ENCODE results near the gene CR1. TPM values are rescaled to one million over a fixed set of nuclear protein-coding genes. Genes with fewer than 3 reads are reported as not detected.
A peak's percentile ranks its signal among the peaks of the same experiment; 100 is the strongest.
"Not testable (repeated sequence)": the region's sequence is repeated elsewhere in the genome, so short reads cannot be mapped to it uniquely, and the experiment has no call there.

The CR1 gene
- total and polyA plus RNA-seq, 4 experiments from 2014 or later, result 4.1 to 11.5 (median 9.7) TPM

DNA sequence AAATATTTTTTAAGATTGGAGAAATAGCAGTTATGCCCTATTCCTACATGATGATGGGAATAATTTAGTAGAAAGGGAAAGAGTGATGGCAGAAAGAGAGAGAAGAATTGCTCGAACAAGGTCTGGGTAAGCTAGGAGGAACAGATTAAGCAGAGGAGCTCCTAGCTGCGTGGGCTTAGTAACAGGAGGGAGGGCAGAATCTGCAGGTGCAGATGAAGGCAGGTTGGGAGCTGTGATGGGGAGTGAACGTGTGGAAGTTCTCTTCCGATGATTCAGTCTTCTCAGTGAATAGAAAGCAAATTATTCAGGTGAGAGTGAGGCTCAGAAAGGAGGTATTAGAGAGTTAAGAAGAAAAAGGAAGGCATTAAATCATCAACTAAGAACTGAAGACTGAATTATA, 8.3 kb upstream of the CR1 start:
- Mint-ChIP-seq H3K9me3 (no peaks in the 10 kb centered on the region), H3K4me3 (no peak overlapping the region), H3K4me1 (no peaks in the 10 kb centered on the region), H3K27ac (no peak overlapping the region), H3K36me3 (no peaks in the 10 kb centered on the region), H3K27me3 (peaks cover 1% of the 10 kb centered on the region in 2 donors)
- Histone ChIP-seq H3K27ac (ENCODE audit: low read depth, low read length) (no peak overlapping the region), H3K9me3 (ENCODE audit: control insufficient read depth in 1 of 2, low read length in 2 of 2) (no peaks in the 10 kb centered on the region), H3K4me3 (ENCODE audit: low read length in 2 of 2) (no peak overlapping the region), H3K27me3 (ENCODE audit: insufficient read depth, low read length) (no peaks in the 10 kb centered on the region), H3K4me1 (ENCODE audit: insufficient read depth, low read length) (no peaks in the 10 kb centered on the region), H3K36me3 (ENCODE audit: insufficient read depth, low read length) (no peaks in the 10 kb centered on the region)
- no peak for DNase-seq
- ChIA-PET POLR2A (ENCODE audit: partially characterized antibody) (interaction anchor here (1.3 kb wide), 1 partner anchor 32 kb away, joined by 3 read pairs; no protein-coding TSS in a partner anchor), CTCF (ENCODE audit: partially characterized antibody) (no interaction called here)
- intact Hi-C loops (cut with micrococcal nuclease), result no loop called here

DNA sequence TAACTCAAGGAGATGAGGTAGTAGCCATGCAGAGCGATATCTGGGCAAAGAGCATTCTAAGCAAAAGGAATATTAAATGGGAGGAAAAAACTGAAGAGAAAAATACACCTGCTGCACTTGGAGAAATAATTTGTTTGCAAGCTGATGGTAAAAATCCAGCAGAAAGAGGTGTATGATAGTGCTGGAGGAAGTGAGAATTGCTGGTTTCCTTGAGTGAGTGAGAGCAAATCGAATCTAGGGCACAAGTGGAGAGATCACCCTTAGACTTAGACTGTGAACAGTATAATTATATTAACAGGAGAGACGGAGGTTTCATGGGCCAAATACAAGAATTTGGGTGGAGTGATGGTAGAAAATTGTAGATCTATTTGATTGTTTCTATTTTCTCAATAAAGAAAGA, 2.7 kb upstream of the CR1 start:
- Histone ChIP-seq H3K36me3 (ENCODE audit: insufficient read depth, low read length) (no peaks in the 10 kb centered on the region), H3K27ac (ENCODE audit: low read depth, low read length) (no peak overlapping the region), H3K4me1 (ENCODE audit: insufficient read depth, low read length) (peaks cover 6% of the 10 kb centered on the region), H3K4me3 (ENCODE audit: low read length in 2 of 2) (no peak overlapping the region), H3K27me3 (ENCODE audit: insufficient read depth, low read length) (peaks cover 6% of the 10 kb centered on the region), H3K9me3 (ENCODE audit: control insufficient read depth in 1 of 2, low read length in 2 of 2) (no peaks in the 10 kb centered on the region)
- ChIA-PET POLR2A (ENCODE audit: partially characterized antibody) (no interaction called here), CTCF (ENCODE audit: partially characterized antibody) (no interaction called here)
- Mint-ChIP-seq H3K27ac (no peak overlapping the region), H3K9me3 (no peaks in the 10 kb centered on the region), H3K4me1 (peaks cover 3 to 13% (median 10%) of the 10 kb centered on the region in 4 donors), H3K27me3 (peaks cover 9 to 17% of the 10 kb centered on the region in 2 donors), H3K4me3 (no peak overlapping the region), H3K36me3 (no peaks in the 10 kb centered on the region)
- intact Hi-C loops (cut with micrococcal nuclease), result no loop called here
- no peak for DNase-seq

DNA sequence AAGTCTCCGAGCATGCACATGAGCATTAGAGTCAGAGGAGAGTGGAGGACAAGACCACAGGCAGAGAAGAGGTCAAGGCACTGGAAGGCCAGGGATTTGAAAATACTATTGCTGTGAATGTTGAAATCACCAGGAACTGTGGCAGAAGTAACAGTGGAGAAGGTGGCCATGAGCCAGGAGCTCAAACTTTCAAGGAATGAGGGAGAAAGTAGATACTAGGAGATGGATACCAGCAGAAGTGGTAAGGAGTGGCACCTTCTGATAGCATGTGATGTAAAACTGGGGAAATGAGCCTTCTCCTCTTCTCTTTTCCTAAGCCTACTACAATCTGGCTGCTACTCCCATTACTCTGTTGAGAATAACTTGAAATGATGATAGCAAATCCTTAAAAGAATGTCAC, 1.8 kb upstream of the CR1 start:
- Mint-ChIP-seq H3K27me3 (peaks cover 9 to 18% of the 10 kb centered on the region in 2 donors), H3K4me1 (peaks cover 3 to 13% (median 10%) of the 10 kb centered on the region in 4 donors), H3K4me3 (no peak overlapping the region), H3K9me3 (no peaks in the 10 kb centered on the region), H3K36me3 (no peaks in the 10 kb centered on the region), H3K27ac (no peak overlapping the region)
- intact Hi-C loops (cut with micrococcal nuclease), result no loop called here
- no peak for DNase-seq
- peaks cover 6% of the 10 kb centered on the region for H3K4me1 ChIP-seq (ENCODE audit: insufficient read depth, low read length)
- POLR2A ChIA-PET (ENCODE audit: partially characterized antibody), result no interaction called here
- H3K27ac ChIP-seq (ENCODE audit: low read depth, low read length), result no peak overlapping the region
- CTCF ChIA-PET (ENCODE audit: partially characterized antibody), result no interaction called here
- H3K9me3 ChIP-seq (ENCODE audit: control insufficient read depth in 1 of 2, low read length in 2 of 2), result no peaks in the 10 kb centered on the region
- H3K4me3 ChIP-seq (ENCODE audit: low read length in 2 of 2), result no peak overlapping the region
- H3K27me3 ChIP-seq (ENCODE audit: insufficient read depth, low read length), result peaks cover 6% of the 10 kb centered on the region
- no peaks in the 10 kb centered on the region for H3K36me3 ChIP-seq (ENCODE audit: insufficient read depth, low read length)

DNA sequence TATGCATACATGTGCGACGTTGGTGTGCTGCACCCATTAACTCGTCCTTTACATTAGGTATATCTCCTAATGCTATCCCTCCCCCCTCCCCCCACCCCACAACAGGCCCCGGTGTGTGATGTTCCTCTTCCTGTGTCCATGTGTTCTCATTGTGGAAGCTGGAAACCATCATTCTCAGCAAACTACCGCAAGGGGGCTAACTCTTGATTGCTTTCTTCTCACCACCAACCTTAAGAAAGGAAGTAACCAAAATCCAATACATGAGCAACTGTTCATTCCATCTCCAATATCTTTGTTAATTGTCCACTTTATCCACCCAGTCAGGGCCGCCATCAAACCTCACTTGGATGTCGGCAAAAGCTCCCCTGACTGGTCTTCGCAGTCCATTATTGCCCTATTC, 676 bp upstream of the CR1 start:
- H3K4me1 ChIP-seq (ENCODE audit: insufficient read depth, low read length); intact Hi-C loops (cut with micrococcal nuclease); DNase-seq; H3K36me3 Mint-ChIP-seq; H3K27ac ChIP-seq (ENCODE audit: low read depth, low read length); H3K27ac Mint-ChIP-seq; H3K9me3 Mint-ChIP-seq; H3K4me3 ChIP-seq (ENCODE audit: low read length in 2 of 2); H3K36me3 ChIP-seq (ENCODE audit: insufficient read depth, low read length); H3K9me3 ChIP-seq (ENCODE audit: control insufficient read depth in 1 of 2, low read length in 2 of 2); H3K27me3 ChIP-seq (ENCODE audit: insufficient read depth, low read length): not testable (repeated sequence)
- H3K27me3 Mint-ChIP-seq, result peaks cover 11 to 20% of the 10 kb centered on the region in 2 donors
- ChIA-PET POLR2A (ENCODE audit: partially characterized antibody) (interaction anchor here (1.0 to 1.3 kb wide), 2 partner anchors 31 to 40 kb away, joined by 4 to 5 read pairs; no protein-coding TSS in a partner anchor), CTCF (ENCODE audit: partially characterized antibody) (interaction anchor here (0.9 to 2.0 kb wide), 3 partner anchors 41 to 411 kb away, joined by 5 to 12 read pairs (median 5); partner anchors contain the start of gene CR2)
- peak overlapping the region in 5 of 8 donors; percentile 6 to 88 (median 81) for H3K4me3 Mint-ChIP-seq
- peaks cover 5 to 13% (median 11%) of the 10 kb centered on the region in 4 donors for H3K4me1 Mint-ChIP-seq

DNA sequence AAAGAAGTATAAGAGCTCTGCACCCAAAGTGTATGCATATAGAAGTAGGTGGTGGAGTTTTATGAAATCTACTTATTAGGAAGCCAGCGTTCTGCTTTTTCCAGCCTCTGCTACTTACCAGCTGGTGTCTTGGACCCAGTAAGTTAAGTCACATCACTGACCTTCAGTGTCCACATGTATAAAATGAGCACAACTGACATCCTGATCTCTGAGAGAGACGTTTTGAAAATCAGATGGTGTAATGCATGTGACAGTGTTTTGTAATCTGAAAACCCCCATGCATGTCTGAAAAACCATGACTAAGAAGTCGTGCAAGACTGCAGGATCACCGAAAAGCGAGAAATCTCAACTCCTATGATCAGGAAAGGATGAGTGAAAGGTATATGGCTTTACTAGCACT, 2.0 kb downstream of the CR1 start:
- Mint-ChIP-seq H3K4me3 (peak overlapping the region in 2 of 8 donors; percentile 9 to 12), H3K9me3 (no peaks in the 10 kb centered on the region), H3K36me3 (no peaks in the 10 kb centered on the region), H3K27ac (no peak overlapping the region), H3K27me3 (peaks cover 15 to 26% of the 10 kb centered on the region in 2 donors), H3K4me1 (peaks cover 5 to 13% (median 11%) of the 10 kb centered on the region in 4 donors)
- H3K27me3 ChIP-seq (ENCODE audit: insufficient read depth, low read length), result peaks cover 6% of the 10 kb centered on the region
- no peaks in the 10 kb centered on the region for H3K9me3 ChIP-seq (ENCODE audit: control insufficient read depth in 1 of 2, low read length in 2 of 2)
- DNase-seq, result no peak
- no peak overlapping the region for H3K27ac ChIP-seq (ENCODE audit: low read depth, low read length)
- ChIA-PET POLR2A (ENCODE audit: partially characterized antibody) (no interaction called here), CTCF (ENCODE audit: partially characterized antibody) (interaction anchor here (0.6 to 5.2 kb wide), 7 partner anchors 13 to 419 kb away, joined by 3 to 62 read pairs (median 6); partner anchors contain the start of gene CR2)
- H3K4me1 ChIP-seq (ENCODE audit: insufficient read depth, low read length), result peaks cover 6% of the 10 kb centered on the region
- intact Hi-C loops (cut with micrococcal nuclease), result no loop called here
- no peaks in the 10 kb centered on the region for H3K36me3 ChIP-seq (ENCODE audit: insufficient read depth, low read length)
- H3K4me3 ChIP-seq (ENCODE audit: low read length in 2 of 2), result no peak overlapping the region

DNA sequence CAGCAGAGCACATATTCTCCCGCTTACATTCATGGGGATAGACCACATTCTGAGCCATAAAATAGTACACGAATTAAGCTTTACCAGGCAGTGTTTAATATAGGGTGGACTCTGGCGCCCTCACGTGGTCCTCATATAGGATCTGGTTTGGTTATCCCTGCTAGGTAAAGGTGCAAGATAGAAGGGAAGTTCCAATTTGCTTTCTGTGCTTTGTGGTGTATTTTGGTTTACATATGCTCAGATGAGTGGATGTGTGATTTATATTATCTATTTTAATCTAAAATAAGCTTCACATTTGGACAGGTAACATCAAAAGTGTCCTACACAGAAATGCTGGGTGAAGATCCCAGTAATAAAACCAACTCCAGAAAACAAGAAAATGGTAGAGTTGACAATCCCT, 3.6 kb downstream of the CR1 start:
- Mint-ChIP-seq H3K36me3 (no peaks in the 10 kb centered on the region), H3K4me1 (peaks cover 5 to 13% (median 11%) of the 10 kb centered on the region in 4 donors), H3K27ac (no peak overlapping the region), H3K4me3 (no peak overlapping the region), H3K27me3 (peaks cover 19 to 30% of the 10 kb centered on the region in 2 donors), H3K9me3 (no peaks in the 10 kb centered on the region)
- DNase-seq, result peak; percentile 62 to 68 (median 64)
- CTCF ChIA-PET (ENCODE audit: partially characterized antibody), result interaction anchor here (0.7 to 5.2 kb wide), 13 partner anchors 13 to 417 kb away, joined by 3 to 62 read pairs (median 4); partner anchors contain the start of gene CR2
- POLR2A ChIA-PET (ENCODE audit: partially characterized antibody), result interaction anchor here (0.7 to 1.5 kb wide), 5 partner anchors 45 to 447 kb away, joined by 3 to 7 read pairs (median 5); partner anchors contain the start of genes CR2 and PFKFB2
- Histone ChIP-seq H3K27ac (ENCODE audit: low read depth, low read length) (no peak overlapping the region), H3K36me3 (ENCODE audit: insufficient read depth, low read length) (no peaks in the 10 kb centered on the region), H3K4me3 (ENCODE audit: low read length in 2 of 2) (no peak overlapping the region), H3K4me1 (ENCODE audit: insufficient read depth, low read length) (peaks cover 6% of the 10 kb centered on the region), H3K27me3 (ENCODE audit: insufficient read depth, low read length) (peaks cover 6% of the 10 kb centered on the region), H3K9me3 (ENCODE audit: control insufficient read depth in 1 of 2, low read length in 2 of 2) (no peaks in the 10 kb centered on the region)
- intact Hi-C loops (cut with micrococcal nuclease), result loop anchor here (1.0 kb wide), 4 partner anchors 45 to 422 kb away; partner anchors contain the start of gene CR2

DNA sequence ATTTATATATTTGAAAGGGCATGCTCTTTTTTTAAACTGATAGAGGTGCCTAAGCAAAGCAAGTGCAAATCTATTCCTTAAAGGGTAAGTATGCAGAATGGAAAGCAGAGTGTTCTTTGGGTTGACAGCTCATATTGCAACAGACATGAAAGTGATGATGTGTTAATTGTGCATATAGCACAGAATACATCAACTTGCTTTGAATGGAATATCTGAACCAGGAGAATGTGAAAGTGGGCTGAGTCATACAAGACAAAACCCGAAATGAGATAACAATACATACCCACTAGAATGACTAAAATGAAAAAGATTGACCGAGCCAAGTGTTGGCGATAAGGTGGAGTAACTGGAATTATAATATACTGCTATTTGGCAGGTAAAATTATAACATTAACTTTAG, 4.3 kb downstream of the CR1 start:
- Histone ChIP-seq H3K4me1 (ENCODE audit: insufficient read depth, low read length) (peaks cover 6% of the 10 kb centered on the region), H3K27ac (ENCODE audit: low read depth, low read length) (no peak overlapping the region), H3K36me3 (ENCODE audit: insufficient read depth, low read length) (no peaks in the 10 kb centered on the region), H3K27me3 (ENCODE audit: insufficient read depth, low read length) (peaks cover 6% of the 10 kb centered on the region), H3K4me3 (ENCODE audit: low read length in 2 of 2) (no peak overlapping the region), H3K9me3 (ENCODE audit: control insufficient read depth in 1 of 2, low read length in 2 of 2) (no peaks in the 10 kb centered on the region)
- ChIA-PET CTCF (ENCODE audit: partially characterized antibody) (interaction anchor here (0.7 to 5.2 kb wide), 11 partner anchors 13 to 418 kb away, joined by 3 to 62 read pairs (median 4); partner anchors contain the start of genes C4BPB and CR2), POLR2A (ENCODE audit: partially characterized antibody) (interaction anchor here (1.4 to 1.5 kb wide), 3 partner anchors 46 to 417 kb away, joined by 5 to 7 read pairs (median 6); partner anchors contain the start of gene CR2)
- no peak for DNase-seq
- Mint-ChIP-seq H3K27ac (no peak overlapping the region), H3K4me1 (peaks cover 5 to 12% (median 11%) of the 10 kb centered on the region in 4 donors), H3K4me3 (no peak overlapping the region), H3K9me3 (no peaks in the 10 kb centered on the region), H3K36me3 (no peaks in the 10 kb centered on the region), H3K27me3 (peaks cover 19 to 29% of the 10 kb centered on the region in 2 donors)
- intact Hi-C loops (cut with micrococcal nuclease), result no loop called here

Measured in CD4-positive, alpha-beta memory T cell (primary cell).